Thyroid gland (tissue), 4 donors: ENCODE results near the gene COA5. TPM values are rescaled to one million over a fixed set of nuclear protein-coding genes. Genes with fewer than 3 reads are reported as not detected.

Experiments used
- DNase-seq, 2 donors: peaks; one replicate each; pipeline ENCODE4 v3.0.0-alpha.2; 2019
- H3K27ac ChIP-seq, 3 donors: fragments of 200-600 bp; sonication (generic); 1 replicate in 2 of 3; 2 replicates in 1 of 3; pipeline ENCODE4 v1.5.1; 2016 to 2019; ENCODE audit warnings: mild to moderate bottlenecking in 1 of 3, moderate library complexity in 1 of 3
- H3K27me3 ChIP-seq: fragments of 200-600 bp; sonication (generic); one replicate; pipeline ENCODE4 v1.5.1; 2019
- H3K36me3 ChIP-seq, 2 donors: fragments of 200-600 bp; sonication (generic); one replicate each; pipeline ENCODE4 v1.5.1; 2016 to 2019
- H3K4me1 ChIP-seq, 2 donors: fragments of 200-600 bp; sonication (generic); one replicate each; pipeline ENCODE4 v1.5.1; 2017 to 2019
- H3K4me3 ChIP-seq, 3 donors: fragments of 200-600 bp; sonication (generic); replicated peaks in 1 of 3; 1 replicate in 2 of 3; 2 replicates in 1 of 3; pipeline ENCODE4 v1.5.1; 2016; ENCODE audit warnings: mild to moderate bottlenecking in 1 of 3
- H3K9me3 ChIP-seq: fragments of 200-600 bp; sonication (generic); one replicate; pipeline ENCODE4 v1.5.1; 2017
- POLR2A ChIP-seq, 2 donors: fragments of 450-650 bp; IDR thresholded peaks; one replicate each; pipeline ENCODE4 v1.6.1; 2017; ENCODE audit warnings: antibody characterized with exemption in 2 of 2, mild to moderate bottlenecking in 2 of 2, moderate library complexity in 1 of 2
- WGBS, 2 donors: methylation state at CpG; one replicate each; pipeline ENCODE4 v1.1.5; 2017; 5-methylcytosine and 5-hydroxymethylcytosine counted together
- intact Hi-C: fragments of 100-400 bp; cut with DNase I; formaldehyde crosslinking; loops from one replicate; pipeline ENCODE4 v1.15.1; 2023
- total RNA-seq, 4 donors: library from RNA; depleted of rRNA; stranded (reverse); fragments of >200 nt; gene quantifications; one replicate each; pipeline ENCODE4 v1.2.3, GENCODE V29; 2016
- TF ChIP-seq, protein P1 (sequence below), 6 experiments: fragments of 200-600 bp in 3 of 6; fragments of 450-650 bp in 3 of 6; sonication (generic) in 3 of 6; IDR thresholded peaks; one replicate each; pipeline ENCODE4 v1.5.1; 2016 to 2019; ENCODE audit warnings: antibody characterized with exemption in 6 of 6, mild to moderate bottlenecking in 2 of 6, inconsistent platforms in 1 of 6, moderate library complexity in 1 of 6

Gene COA5
- total RNA-seq, 4 donors from 2014 or later: 51.5 to 68.3 (median 55.1) TPM

DNA sequence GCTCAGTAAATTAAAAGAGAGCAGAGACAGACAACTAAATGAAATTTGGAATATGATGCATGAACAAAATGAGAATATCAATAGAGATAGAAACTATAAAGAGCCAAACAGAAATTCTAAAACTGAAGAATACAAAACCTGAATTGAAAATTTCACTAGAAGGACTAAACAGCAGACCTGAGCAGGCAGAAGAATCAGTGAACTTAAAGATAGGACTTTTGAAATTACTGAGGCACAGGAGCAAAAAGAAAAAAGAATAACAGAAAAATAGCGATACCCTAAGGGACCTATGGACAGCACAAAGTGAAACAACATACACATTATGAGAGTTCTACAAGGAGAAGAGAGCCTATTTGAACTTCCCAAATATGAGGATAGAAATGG, 41.7 kb upstream of the COA5 start:
- WGBS, 2 donors: 90 to 98% methylated on average over 1 of the region's 1 CpG
- Histone ChIP-seq H3K36me3 (no peaks in the 10 kb centered on the region), H3K4me3 (no peak overlapping the region), H3K4me1 (no peaks in the 10 kb centered on the region), H3K27ac (no peak overlapping the region), H3K9me3 (no peaks in the 10 kb centered on the region), H3K27me3 (no peaks in the 10 kb centered on the region)
- DNase-seq: no peak
- no peak for TF ChIP-seq POLR2A (IDR thresholded peaks at IDR 0.05)
- TF ChIP-seq, protein P1, sequence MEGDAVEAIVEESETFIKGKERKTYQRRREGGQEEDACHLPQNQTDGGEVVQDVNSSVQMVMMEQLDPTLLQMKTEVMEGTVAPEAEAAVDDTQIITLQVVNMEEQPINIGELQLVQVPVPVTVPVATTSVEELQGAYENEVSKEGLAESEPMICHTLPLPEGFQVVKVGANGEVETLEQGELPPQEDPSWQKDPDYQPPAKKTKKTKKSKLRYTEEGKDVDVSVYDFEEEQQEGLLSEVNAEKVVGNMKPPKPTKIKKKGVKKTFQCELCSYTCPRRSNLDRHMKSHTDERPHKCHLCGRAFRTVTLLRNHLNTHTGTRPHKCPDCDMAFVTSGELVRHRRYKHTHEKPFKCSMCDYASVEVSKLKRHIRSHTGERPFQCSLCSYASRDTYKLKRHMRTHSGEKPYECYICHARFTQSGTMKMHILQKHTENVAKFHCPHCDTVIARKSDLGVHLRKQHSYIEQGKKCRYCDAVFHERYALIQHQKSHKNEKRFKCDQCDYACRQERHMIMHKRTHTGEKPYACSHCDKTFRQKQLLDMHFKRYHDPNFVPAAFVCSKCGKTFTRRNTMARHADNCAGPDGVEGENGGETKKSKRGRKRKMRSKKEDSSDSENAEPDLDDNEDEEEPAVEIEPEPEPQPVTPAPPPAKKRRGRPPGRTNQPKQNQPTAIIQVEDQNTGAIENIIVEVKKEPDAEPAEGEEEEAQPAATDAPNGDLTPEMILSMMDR (IDR thresholded peaks at IDR 0.05): no peak
- intact Hi-C loops: loop anchor here (2.0 kb wide), 1 partner anchor 187 kb away; no protein-coding TSS in a partner anchor

DNA sequence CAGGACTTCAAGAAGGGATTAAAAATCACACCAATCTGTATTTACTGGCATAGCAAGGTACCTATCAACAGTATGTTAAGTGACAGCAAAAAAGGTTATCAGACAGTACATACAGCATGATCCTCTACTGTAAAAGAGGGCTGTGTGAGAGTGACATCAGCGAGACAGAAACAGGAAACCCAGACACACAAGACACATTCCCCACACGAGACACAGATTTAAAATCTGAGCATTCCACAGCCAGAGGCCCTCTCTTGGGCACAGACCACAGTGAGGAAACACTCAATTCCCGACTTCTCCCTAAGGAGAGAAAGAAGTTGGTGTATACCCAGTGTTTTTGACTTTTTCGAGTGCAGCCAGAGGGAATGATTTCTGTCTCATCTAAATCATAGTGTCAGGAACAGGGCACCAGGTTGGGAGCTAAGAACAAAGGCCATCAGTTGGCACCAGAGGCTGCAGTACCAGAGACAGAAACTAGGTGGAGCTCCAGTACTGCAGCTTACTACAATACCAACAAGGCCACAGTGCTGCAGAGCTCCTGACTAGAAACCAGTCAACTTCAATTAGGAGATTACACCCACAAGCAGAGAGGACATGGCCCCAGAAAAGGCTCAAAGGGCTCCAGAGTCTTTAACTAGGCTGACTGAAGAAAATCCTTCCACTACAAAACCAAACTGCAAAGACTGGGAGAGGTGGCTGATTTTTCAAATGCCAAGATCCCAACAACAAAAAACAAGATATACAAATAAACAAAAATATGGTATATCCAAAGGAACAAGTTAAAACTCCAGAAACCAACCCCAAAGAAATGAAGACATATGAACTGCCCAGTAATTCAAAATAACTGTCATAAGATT, 41.1 kb upstream of the COA5 start:
- peak; percentile 83 for DNase-seq
- 20 to 28% methylated on average over 4 of the region's 4 CpGs for WGBS, 2 donors
- H3K4me1 ChIP-seq: no peaks in the 10 kb centered on the region
- no peak for TF ChIP-seq POLR2A (IDR thresholded peaks at IDR 0.05)
- TF ChIP-seq, protein P1 (IDR thresholded peaks at IDR 0.05): peak; percentile 92 to 98 (median 97)
- H3K9me3 ChIP-seq: no peaks in the 10 kb centered on the region
- H3K36me3 ChIP-seq: no peaks in the 10 kb centered on the region
- H3K27ac ChIP-seq: no peak overlapping the region
- no peaks in the 10 kb centered on the region for H3K27me3 ChIP-seq
- no peak overlapping the region for H3K4me3 ChIP-seq
- intact Hi-C loops: loop anchor here (2.0 kb wide), 1 partner anchor 187 kb away; no protein-coding TSS in a partner anchor

DNA sequence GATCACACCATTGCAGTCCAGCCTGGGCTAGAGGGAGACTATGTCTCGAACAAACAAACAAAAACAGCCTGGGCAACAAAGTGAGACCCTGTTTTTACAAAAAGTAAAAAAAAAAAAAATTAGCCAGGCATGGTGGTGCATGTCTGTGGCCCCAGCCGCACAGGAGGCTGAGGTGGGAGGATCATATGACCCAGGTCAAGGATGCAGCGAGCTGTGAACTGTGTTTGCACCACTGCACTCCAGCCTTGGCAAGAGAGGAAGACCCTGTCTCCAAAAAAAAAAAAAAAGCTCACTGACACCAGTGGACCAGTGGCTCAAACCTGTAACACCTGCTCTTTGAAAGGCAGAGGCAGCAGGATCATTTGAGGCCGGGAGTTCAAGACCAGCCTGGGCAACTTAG, 40.1 kb upstream of the COA5 start:
- Histone ChIP-seq H3K27me3 (no peaks in the 10 kb centered on the region), H3K36me3 (no peaks in the 10 kb centered on the region), H3K4me1 (no peaks in the 10 kb centered on the region), H3K9me3 (no peaks in the 10 kb centered on the region), H3K4me3 (no peak overlapping the region), H3K27ac (no peak overlapping the region)
- WGBS, 2 donors: 83 to 88% methylated on average over 4 of the region's 4 CpGs
- intact Hi-C loops: loop anchor here (2.0 kb wide), 1 partner anchor 188 kb away; no protein-coding TSS in a partner anchor
- TF ChIP-seq, protein P1 (IDR thresholded peaks at IDR 0.05): no peak
- no peak for TF ChIP-seq POLR2A (IDR thresholded peaks at IDR 0.05)
- DNase-seq: no peak

DNA sequence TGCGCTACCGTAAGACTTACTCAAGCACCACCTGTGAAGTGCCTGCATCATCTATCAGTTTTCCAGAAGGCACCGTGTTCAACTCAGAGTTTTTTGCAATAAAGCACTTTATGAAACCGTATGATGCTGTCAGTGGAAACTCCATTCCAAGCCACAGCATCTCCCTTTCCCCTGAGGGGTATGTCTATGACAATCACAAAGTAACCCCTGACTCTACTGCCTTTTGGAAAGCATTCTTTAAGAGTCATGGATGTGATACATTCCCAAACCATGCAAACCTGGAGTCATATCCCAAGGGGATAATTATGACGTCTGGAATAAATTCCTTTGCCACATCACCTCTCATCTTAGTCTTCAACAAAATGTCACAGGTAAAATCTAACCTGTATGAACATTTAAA, 39.3 kb upstream of the COA5 start:
- H3K4me1 ChIP-seq: no peaks in the 10 kb centered on the region
- no peaks in the 10 kb centered on the region for H3K36me3 ChIP-seq
- 86 to 87% methylated on average over 5 of the region's 5 CpGs for WGBS, 2 donors
- no peaks in the 10 kb centered on the region for H3K9me3 ChIP-seq
- TF ChIP-seq POLR2A (IDR thresholded peaks at IDR 0.05): no peak
- TF ChIP-seq, protein P1 (IDR thresholded peaks at IDR 0.05): no peak
- DNase-seq: no peak
- no peak overlapping the region for H3K27ac ChIP-seq
- H3K27me3 ChIP-seq: no peaks in the 10 kb centered on the region
- intact Hi-C loops: loop anchor here (2.0 kb wide), 1 partner anchor 189 kb away; no protein-coding TSS in a partner anchor
- H3K4me3 ChIP-seq: no peak overlapping the region

DNA sequence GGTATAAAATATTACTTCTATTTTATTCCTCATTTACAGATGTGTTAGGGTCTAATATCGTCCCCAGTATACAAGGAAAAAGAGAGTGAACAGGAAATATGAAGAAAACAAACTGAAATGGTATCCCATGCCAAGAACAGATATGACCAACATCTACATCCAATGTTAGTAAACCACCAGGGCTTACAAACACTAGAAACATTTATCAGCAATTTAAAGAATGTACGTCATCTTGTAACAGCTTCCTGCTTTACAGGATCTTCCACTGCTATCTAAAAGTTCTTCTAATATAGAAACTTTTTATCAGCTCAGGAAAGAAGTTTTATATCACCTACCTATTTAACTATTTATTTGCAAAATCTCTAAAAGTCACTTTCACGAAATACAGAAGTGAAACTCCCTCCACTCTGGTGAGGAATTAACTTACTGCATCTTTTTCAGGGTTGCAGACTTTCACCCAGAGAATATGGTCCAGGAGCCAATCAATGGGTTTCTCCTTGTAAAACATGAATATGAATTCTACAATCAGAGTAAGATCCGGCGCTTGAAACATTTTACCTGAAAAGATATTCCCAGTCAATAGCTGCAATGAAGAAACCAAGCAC, 35.3 kb upstream of the COA5 start:
- TF ChIP-seq POLR2A (IDR thresholded peaks at IDR 0.05): no peak
- TF ChIP-seq, protein P1 (IDR thresholded peaks at IDR 0.05): no peak
- Histone ChIP-seq H3K27me3 (no peaks in the 10 kb centered on the region), H3K36me3 (no peaks in the 10 kb centered on the region), H3K4me3 (no peak overlapping the region), H3K27ac (no peak overlapping the region), H3K9me3 (no peaks in the 10 kb centered on the region), H3K4me1 (no peaks in the 10 kb centered on the region)
- 92 to 95% methylated on average over 5 of the region's 5 CpGs for WGBS, 2 donors
- intact Hi-C loops: no loop called here
- DNase-seq: no peak
